Lower leg skin (tissue), 4 donors: Measurements from ENCODE around the gene TMEM161A. TPM values are rescaled to one million over a fixed set of nuclear protein-coding genes. Genes with fewer than 3 reads are reported as not detected.
A peak's percentile ranks its signal among the peaks of the same experiment; 100 is the strongest.

ENCODE experiments used
- DNase-seq, 2 donors: peaks; one replicate each; pipeline ENCODE4 v3.0.0-alpha.2; 2019; ENCODE audit warnings: low spot score in 2 of 2
- H3K4me3 ChIP-seq: fragments of 200-600 bp; sonication (generic); 2 replicates; pipeline ENCODE4 v1.5.1; 2017; ENCODE audit warnings: mild to moderate bottlenecking, low read depth; ENCODE audit not compliant: poor library complexity, severe bottlenecking
- CTCF ChIP-seq, 3 donors: fragments of 450-650 bp; IDR thresholded peaks; one replicate each; pipeline ENCODE4 v1.5.1; 2016; ENCODE audit warnings: antibody characterized with exemption in 3 of 3, mild to moderate bottlenecking in 3 of 3, moderate library complexity in 2 of 3
- POLR2A ChIP-seq, 2 donors: fragments of 450-650 bp; IDR thresholded peaks; one replicate each; pipeline ENCODE4 v1.6.1; 2016 to 2017; ENCODE audit warnings: antibody characterized with exemption in 2 of 2, mild to moderate bottlenecking in 1 of 2, moderate library complexity in 1 of 2
- WGBS, 2 donors: methylation state at CpG; one replicate each; pipeline ENCODE4 v1.1.5; 2018; 5-methylcytosine and 5-hydroxymethylcytosine counted together
- intact Hi-C: fragments of 100-400 bp; cut with DNase I; formaldehyde crosslinking; loops from one replicate; pipeline ENCODE4 v1.15.0; 2023; ENCODE audit warnings: low total_unique reads
- total RNA-seq, 4 donors: library from RNA; depleted of rRNA; stranded (reverse); fragments of >200 nt; gene quantifications; one replicate each; pipeline ENCODE4 v1.1.0, GENCODE V29; 2016

The TMEM161A gene
- 10 to 100 TPM; 25.7 to 30.1 (median 27.9) TPM for total RNA-seq

GRCh38 chr19:19138109-19138981 lies at the start of gene TMEM161A:
Gene TMEM161A (minus strand): TSS chr19:19138478. CDS start chr19:19138428, 50 bp downstream.
- WGBS, 2 donors = 3 to 4% methylated on average over 37 to 38 of the region's 42 CpGs
- peak within 1 kb of the TSS; percentile 66 for H3K4me3 ChIP-seq
- intact Hi-C loops = no loop called here
- DNase-seq = peak; percentile 98 to 99
- TF ChIP-seq POLR2A (IDR thresholded peaks at IDR 0.05) (no peak), CTCF (IDR thresholded peaks at IDR 0.05) (no peak)

- no peak overlapping the region for H3K4me3 ChIP-seq
- no peak for DNase-seq
- intact Hi-C loops = no loop called here
- TF ChIP-seq POLR2A (IDR thresholded peaks at IDR 0.05) (no peak), CTCF (IDR thresholded peaks at IDR 0.05) (no peak)
- WGBS, 2 donors = 92 to 99% methylated on average over 14 of the region's 14 CpGs
Measured at GRCh38 chr19:19186742-19187141, 48.5 kb upstream of the TMEM161A start.

GRCh38 chr19:19185853-19186740 lies 47.8 kb upstream of the TMEM161A start:
- WGBS, 2 donors = 63 to 69% methylated on average over 8 to 9 of the region's 9 CpGs
- no peak for DNase-seq
- intact Hi-C loops = no loop called here
- no peak overlapping the region for H3K4me3 ChIP-seq
- TF ChIP-seq POLR2A (IDR thresholded peaks at IDR 0.05) (no peak), CTCF (IDR thresholded peaks at IDR 0.05) (no peak)

GRCh38 chr19:19181488-19181998 lies 43.3 kb upstream of the TMEM161A start:
- intact Hi-C loops = no loop called here
- no peak for DNase-seq
- WGBS, 2 donors = 85 to 89% methylated on average over 9 of the region's 9 CpGs
- no peak overlapping the region for H3K4me3 ChIP-seq
- TF ChIP-seq CTCF (IDR thresholded peaks at IDR 0.05) = no peak
- TF ChIP-seq POLR2A (IDR thresholded peaks at IDR 0.05) = no peak

GRCh38 chr19:19179548-19180441 lies 41.5 kb upstream of the TMEM161A start:
- intact Hi-C loops = no loop called here
- H3K4me3 ChIP-seq = no peak overlapping the region
- TF ChIP-seq POLR2A (IDR thresholded peaks at IDR 0.05) = no peak
- TF ChIP-seq CTCF (IDR thresholded peaks at IDR 0.05) = no peak
- WGBS, 2 donors = 89 to 92% methylated on average over 17 of the region's 17 CpGs
- no peak for DNase-seq
